UCSD-AML1 (cell line): ENCODE data around the gene ELF2.
"Not testable (repeated sequence)": the region's sequence is repeated elsewhere in the genome, so short reads cannot be mapped to it uniquely, and the experiment has no call there.

Experiments
- DNase-seq: peaks from one replicate; lab custom pipeline; 2025; ENCODE audit not compliant: unreplicated experiment; lab: John Stamatoyannopoulos, UW

Gene ELF2

DNA sequence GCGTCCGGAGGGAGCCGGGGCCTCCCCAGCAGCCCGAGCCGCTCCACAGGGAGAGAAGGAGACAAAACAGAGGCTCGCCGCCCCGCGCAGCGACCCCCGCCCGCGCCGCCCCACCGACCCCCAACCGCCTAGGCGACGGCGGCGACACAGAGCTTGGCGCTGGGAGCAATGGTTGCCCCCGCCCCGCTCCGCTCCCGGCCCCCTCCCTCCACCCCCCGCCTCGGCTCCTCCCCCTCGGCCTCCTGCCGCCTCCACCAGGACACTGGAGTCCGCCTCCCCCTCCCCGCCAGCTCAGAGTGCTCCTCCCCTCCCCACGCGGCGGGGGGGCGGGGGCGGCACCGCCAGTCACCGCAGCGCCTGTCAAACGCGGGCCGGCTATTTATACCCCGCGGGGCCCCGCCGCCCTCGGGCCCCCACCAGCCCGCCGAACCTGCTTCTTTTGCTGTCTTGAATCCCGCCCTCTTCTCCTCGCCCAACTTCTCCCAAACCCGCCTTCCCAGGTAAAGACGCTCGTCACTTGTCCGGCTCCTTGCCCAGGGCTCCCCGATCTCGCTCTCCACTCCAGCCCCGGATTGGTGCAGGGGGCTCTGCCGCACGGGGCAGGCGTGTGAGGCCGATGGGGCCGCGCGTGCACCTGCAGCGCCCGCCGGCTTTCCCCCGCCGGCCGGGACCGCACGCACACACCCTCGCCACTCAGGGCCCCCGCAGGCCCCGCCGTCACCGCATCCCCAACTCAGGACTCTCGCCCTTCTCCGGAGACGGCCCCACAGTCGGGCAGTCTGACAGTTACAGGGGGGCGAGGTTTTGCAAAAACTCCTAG lies at the start of gene ELF2:
Gene ELF2 (minus strand): TSS at position 170 of the 820 bp plus-strand sequence. CDS start 39,517 bp downstream, outside the sequence.
- peak; percentile 90 for DNase-seq

GRCh38 chr4:139223682-139224317 lies 46.8 kb upstream of the ELF2 start:
- no peak for DNase-seq

GRCh38 chr4:139222215-139222614 lies 45.2 kb upstream of the ELF2 start:
- no peak for DNase-seq

DNA sequence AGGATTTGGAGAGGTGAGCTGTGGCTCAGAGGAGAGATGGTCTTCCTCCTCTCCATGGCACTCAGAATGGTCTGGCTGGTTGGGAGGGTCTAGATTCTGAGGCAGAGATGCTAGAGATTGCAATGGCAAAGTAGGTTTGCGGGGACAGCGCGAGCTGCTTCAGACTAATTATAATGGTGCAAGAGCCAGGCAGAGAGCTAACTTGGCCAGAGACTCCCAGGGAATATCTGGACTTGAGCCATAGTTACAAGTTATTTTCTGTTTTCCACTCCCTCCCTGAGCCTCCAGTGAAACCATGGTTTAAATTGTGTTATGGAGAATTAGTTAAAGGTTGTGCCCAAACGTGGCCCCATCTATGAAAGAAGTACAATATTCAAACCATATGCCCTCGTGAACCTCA lies 44.7 kb upstream of the ELF2 start:
- no peak for DNase-seq

GRCh38 chr4:139219450-139220055 lies 42.5 kb upstream of the ELF2 start:
- DNase-seq: no peak

- DNase-seq: no peak
Observed at GRCh38 chr4:139214039-139214534, 37.1 kb upstream of the ELF2 start.

GRCh38 chr4:139213633-139214032 lies 36.6 kb upstream of the ELF2 start:
- not testable (repeated sequence) for DNase-seq

DNA sequence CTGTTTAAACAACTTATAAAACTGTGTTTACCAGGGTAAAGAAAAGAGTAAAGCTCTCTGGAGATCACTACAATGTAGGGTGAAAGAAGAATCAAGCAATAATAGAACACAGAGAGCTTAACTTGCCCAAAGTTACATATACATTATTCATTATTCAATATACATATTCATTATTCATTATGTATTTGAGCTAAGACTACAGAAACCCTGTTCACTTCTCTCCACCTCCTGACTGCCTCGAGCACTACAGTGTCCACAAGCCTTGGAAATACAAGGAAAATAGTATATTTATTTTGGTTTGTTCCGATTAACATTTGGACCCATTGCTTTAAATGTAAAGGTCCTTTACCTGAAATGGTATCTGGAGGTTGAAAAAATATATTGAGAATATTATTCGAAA lies 35.9 kb upstream of the ELF2 start:
- DNase-seq: no peak

DNA sequence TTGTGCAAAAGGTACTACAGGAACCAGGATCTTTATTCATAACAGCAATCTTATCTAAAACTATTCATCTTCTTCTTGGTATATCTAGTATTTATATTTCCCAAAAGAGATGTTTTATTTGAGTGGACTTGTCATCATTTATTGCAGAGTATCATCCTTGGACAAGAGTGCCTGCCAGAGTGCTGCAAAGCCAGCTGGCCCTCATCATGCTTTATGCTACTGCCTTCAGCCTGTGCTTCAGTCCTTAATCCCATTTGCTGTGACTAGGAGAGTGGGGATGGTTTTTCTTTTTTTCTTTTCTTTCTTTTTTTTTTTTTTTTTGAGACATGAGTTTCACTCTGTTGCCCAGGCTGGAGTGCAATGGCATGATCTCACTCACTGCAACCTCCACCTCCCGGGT lies 33.5 kb upstream of the ELF2 start:
- no peak for DNase-seq

DNA sequence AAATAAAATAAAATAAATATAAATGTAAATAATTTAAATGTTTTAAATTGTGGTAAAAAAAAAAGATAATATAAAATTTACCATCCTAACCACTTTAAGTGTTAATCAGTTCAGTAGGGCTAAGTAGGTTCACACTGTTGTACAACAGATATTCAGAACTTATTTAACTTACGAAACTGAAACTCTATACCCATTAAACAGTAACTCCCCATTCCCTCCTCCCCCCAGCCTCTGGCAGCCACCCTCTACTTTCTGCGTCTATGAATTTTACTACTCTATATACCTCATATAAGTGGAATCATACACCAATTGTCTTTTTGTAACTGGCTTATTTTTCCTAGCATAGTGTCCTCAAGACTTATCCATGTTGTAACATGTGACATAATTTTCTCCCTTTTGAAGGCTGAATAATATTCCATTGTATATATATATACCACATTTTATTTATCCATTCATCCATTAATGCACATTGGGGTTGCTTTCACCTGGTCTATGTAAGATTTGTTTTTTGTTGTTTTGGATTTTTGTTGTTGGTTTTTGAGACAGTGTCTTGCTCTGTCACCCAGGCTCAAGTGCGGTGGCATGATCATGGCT lies 32.5 kb upstream of the ELF2 start:
- DNase-seq: no peak

DNA sequence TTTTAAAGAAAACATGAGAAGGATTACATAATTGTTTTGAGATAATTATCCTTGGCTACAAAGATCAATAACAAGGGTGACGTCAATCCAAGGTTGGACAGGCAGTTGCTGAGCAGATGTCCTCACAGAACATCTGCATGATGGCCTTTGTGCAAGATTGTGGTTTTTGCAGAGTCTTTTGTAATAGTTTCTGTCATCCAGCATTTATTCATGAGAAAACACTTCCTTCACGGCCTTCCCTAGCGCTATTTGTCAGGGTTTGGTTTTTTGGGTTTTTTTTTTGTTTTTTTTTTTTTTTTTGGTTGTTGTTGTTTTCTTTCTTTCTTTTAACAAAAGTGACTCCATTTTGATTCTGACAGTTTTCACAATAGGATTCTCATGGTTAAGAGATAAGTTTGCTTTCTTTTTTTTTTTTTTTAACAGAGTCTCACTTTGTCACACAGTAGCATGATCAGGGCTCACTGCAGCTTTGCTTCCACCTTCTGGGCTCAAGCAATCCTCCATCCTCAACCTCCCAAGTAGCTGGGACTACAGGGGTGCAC lies 31.5 kb upstream of the ELF2 start:
- DNase-seq: no peak

DNA sequence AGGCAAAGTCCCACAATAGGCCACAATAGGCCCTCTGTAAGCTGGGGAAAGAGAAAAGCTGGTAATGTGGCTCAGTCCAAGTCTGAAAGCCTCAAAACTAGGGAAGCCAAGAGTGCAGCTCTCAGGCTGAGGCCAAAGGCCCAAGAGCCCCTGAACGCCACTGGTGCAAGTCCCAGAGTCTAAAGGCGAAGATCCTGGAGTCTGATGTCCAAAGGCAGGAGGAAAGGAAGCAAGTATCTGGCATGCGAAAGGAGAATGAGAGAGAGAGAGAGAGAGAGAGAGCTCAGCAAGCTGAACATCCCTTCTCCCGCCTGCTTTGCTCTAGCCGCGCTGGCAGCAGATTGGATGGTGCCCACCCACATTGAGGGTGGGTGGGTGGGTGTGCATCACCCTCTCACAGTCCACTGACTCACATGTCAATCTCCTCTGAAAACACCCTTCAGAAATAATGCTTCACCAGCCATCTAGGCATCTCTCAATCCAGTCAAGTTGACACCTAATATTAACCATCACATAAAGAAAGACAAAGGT lies 30.9 kb upstream of the ELF2 start:
- no peak for DNase-seq

GRCh38 chr4:139207247-139207646 lies 30.2 kb upstream of the ELF2 start:
- no peak for DNase-seq

GRCh38 chr4:139202991-139203390 lies 26.0 kb upstream of the ELF2 start:
- no peak for DNase-seq

DNA sequence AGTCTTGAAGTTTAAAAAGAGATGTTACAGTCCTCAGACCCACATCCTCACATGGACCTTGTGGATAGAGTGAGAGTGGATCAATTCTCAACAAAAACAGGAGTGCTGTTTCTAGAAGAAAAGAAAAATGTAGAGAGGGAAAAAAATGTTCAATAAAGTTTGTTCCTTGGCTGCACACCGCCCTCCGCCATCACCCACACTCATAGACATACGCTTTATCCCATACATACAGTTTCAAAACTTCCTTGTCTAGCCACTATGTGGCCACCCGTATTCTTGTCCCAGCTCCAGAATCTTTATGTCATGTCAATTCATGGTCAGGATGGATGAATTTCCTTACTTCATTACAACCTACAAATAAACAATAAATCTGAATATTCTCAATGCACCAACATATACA lies 23.5 kb upstream of the ELF2 start:
- no peak for DNase-seq

GRCh38 chr4:139200102-139200501 lies 23.1 kb upstream of the ELF2 start:
- DNase-seq: no peak

DNA sequence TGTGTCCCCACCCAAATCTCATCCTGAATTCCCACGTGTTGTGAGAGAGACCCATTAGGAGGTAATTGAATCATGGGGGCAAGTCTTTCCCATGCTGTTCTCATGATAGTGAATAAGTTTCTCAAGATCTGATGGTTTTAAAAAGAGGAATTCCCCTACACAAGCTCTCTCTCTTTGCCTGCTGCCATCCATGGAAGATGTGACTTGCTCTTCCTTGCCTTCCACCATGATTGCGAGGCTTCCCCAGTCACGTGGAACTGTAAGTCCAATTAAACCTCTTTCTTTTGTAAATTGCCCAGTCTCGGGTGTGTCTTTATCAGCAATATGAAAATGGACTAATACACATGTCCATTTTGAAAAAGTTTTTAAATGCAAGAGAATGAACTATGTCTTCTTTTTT lies 20.2 kb upstream of the ELF2 start:
- not testable (repeated sequence) for DNase-seq

DNA sequence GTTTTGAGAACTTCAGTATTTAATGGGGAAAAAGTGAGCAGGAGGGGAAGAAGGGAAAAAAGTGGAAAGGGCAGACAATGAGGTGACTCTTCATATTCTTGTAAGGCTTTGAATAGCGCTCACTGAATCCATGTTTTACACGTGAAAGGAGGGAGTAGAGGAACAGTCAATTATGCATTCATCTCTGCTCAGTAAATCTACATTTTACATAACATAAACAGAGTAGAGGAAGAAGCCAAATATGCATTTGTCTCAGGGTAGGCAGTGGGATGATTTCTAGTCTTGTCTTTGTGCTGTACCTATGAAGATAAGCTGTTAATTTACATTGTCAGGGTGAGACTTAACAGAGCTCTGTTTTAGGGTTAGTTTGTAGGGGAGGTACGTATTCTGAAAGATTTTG lies 19.4 kb upstream of the ELF2 start:
- DNase-seq: no peak

GRCh38 chr4:139191373-139191772 lies 14.4 kb upstream of the ELF2 start:
- no peak for DNase-seq

DNA sequence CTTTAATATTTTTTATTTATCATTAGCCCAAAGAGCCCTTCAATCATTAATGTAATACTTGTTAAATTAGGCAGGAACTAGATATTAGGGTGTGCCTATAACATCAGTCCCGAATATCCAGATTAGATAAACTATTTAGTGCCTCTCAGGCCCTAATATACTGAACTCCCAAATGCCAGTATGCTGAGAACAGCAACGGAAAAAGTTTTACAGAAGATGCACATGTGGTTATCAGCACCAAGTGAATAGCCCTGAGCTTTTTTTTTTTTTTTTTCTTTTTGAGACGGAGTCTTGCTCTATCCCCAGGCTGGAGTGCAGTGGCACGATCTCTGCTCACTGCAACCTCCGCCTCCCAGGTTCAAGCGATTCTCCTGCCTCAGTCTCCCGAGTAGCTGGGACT lies 13.0 kb upstream of the ELF2 start:
- DNase-seq: no peak

- no peak for DNase-seq
Observed at GRCh38 chr4:139189417-139189749, 12.4 kb upstream of the ELF2 start.
